ENCODE results near the gene CD36. TPM values are rescaled to one million over a fixed set of nuclear protein-coding genes. Genes with fewer than 3 reads are reported as not detected.
A peak's percentile ranks its signal among the peaks of the same experiment; 100 is the strongest.

Gene CD36
- total and polyA plus RNA-seq, 2 experiments from 2014 or later: 0.53 TPM; not detected in 1

- TF ChIP-seq EZH2phosphoT487 (IDR thresholded peaks at IDR 0.05; ENCODE audit: insufficient read depth, low read depth): no peak
- TF ChIP-seq EZH2 (IDR thresholded peaks at IDR 0.05; ENCODE audit: insufficient read depth, poor library complexity, severe bottlenecking): no peak
- Histone ChIP-seq H4K20me1 (ENCODE audit: insufficient read depth) (no peaks in the 10 kb centered on the region), H3F3A (ENCODE audit: insufficient read depth) (no peaks in the 10 kb centered on the region; the same call in 1 of the 2 replicates), H3K9ac (no peak overlapping the region), H3K27me3 (replicated peaks; ENCODE audit: insufficient read depth) (no peaks in the 10 kb centered on the region), H3K9me2 (ENCODE audit: insufficient read depth) (no peaks in the 10 kb centered on the region), H3K4me1 (ENCODE audit: insufficient read depth) (no peaks in the 10 kb centered on the region), H3K27ac (no peak overlapping the region), H3K36me3 (ENCODE audit: low read depth) (no peaks in the 10 kb centered on the region), H3K9me3 (ENCODE audit: low read depth) (no peaks in the 10 kb centered on the region), H3K4me3 (no peak overlapping the region), H2AFZ (no peak overlapping the region), H3K4me2 (ENCODE audit: unreplicated experiment) (no peak overlapping the region), H3K79me2 (ENCODE audit: insufficient read depth) (no peaks in the 10 kb centered on the region)
- WGBS, 2 experiments (ENCODE audit: low coverage in 1 of 2, low lambda C conversion rate in 2 of 2, missing lambda C conversion rate in 2 of 2): 100% methylated on average over 1 of the region's 1 CpG
- DNase-seq: peak; percentile 25
- in situ Hi-C loops (cut with MboI): no loop called here
Measured at GRCh38 chr7:80677629-80678028, 39.2 kb downstream of the CD36 start.

DNA sequence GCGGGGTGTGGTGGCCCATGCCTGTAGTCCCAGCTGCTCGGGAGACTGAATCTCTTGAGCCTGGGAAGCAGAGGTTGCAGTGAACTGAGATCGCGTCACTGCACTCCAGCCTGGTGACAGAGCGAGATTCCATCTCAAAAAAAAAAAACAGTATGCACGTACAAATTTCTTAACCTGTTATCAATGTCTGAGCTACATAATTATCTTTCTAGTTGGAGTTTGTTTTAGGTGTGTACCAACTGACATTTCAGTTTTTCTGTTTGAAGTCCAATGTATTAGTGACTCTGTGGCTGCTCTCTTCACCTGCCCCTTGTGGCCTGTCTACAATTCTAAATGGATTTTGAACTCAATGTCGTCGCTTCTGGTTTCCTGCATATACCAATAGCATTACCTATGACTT, 40.3 kb downstream of the CD36 start:
- Histone ChIP-seq H3K27me3 (replicated peaks; ENCODE audit: insufficient read depth) (no peaks in the 10 kb centered on the region), H2AFZ (no peak overlapping the region), H3F3A (ENCODE audit: insufficient read depth) (no peaks in the 10 kb centered on the region; the same call in 1 of the 2 replicates), H3K27ac (no peak overlapping the region), H3K36me3 (ENCODE audit: low read depth) (no peaks in the 10 kb centered on the region), H3K4me3 (no peak overlapping the region), H3K79me2 (ENCODE audit: insufficient read depth) (no peaks in the 10 kb centered on the region), H3K9me2 (ENCODE audit: insufficient read depth) (no peaks in the 10 kb centered on the region), H4K20me1 (ENCODE audit: insufficient read depth) (no peaks in the 10 kb centered on the region), H3K9ac (no peak overlapping the region), H3K4me2 (ENCODE audit: unreplicated experiment) (no peak overlapping the region), H3K4me1 (ENCODE audit: insufficient read depth) (no peaks in the 10 kb centered on the region), H3K9me3 (ENCODE audit: low read depth) (no peaks in the 10 kb centered on the region)
- no peak for DNase-seq
- WGBS, 2 experiments (ENCODE audit: low coverage in 1 of 2, low lambda C conversion rate in 2 of 2, missing lambda C conversion rate in 2 of 2): 95 to 99% methylated on average over 8 of the region's 8 CpGs
- in situ Hi-C loops (cut with MboI): no loop called here
- TF ChIP-seq EZH2 (IDR thresholded peaks at IDR 0.05; ENCODE audit: insufficient read depth, poor library complexity, severe bottlenecking): no peak
- TF ChIP-seq EZH2phosphoT487 (IDR thresholded peaks at IDR 0.05; ENCODE audit: insufficient read depth, low read depth): no peak

DNA sequence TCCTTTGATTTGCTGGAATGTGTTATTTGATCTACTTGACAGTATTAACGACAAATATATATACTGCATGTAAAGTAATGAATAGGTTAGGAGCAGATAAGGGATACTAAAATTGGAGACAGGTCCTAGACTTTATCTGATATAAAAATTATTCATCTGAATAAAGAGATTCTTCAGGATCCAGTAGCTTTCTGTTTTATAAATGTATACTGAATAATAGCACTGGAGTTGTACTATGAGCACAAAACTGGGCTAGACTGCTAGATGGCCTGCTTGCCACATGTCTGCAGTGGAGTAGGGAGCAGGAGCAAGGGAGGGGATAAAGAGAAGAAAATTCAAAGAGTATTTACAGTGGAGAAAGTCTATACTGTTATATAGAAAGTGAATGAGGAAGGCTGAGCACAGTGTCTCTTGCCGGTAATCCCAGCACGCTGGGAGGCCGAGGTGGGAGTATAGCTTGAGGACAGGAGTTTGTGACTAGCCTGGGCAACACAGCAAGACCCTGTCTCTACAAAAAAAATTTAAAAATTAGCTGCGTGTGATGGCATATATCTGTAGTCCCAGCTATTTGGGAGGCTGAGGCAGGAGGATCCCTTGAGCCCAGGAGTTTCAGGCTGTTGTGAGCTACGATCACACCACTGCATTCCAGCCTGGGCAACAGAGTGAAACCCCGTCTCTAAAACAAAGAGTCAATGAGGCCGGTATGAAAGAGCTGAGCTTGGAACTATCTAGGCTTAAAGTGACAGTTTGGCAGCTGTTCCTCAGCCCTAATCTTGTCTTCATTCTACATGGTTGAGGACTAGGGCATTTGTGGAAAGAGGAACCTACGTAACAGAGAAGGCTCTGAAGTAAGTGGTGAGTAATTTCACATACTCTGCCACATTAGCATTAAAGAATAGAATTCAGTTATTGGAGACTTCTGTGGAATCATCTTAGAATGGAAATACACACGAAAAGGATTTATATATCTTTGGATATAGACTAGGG, 41.8 kb downstream of the CD36 start:
- H3K4me1 ChIP-seq (ENCODE audit: insufficient read depth): no peaks in the 10 kb centered on the region
- no peaks in the 10 kb centered on the region for H3K27me3 ChIP-seq (replicated peaks; ENCODE audit: insufficient read depth)
- no peak overlapping the region for H3K4me2 ChIP-seq (ENCODE audit: unreplicated experiment)
- no peaks in the 10 kb centered on the region for H4K20me1 ChIP-seq (ENCODE audit: insufficient read depth)
- no peaks in the 10 kb centered on the region for H3K9me2 ChIP-seq (ENCODE audit: insufficient read depth)
- H3F3A ChIP-seq (ENCODE audit: insufficient read depth): no peaks in the 10 kb centered on the region; the same call in 1 of the 2 replicates
- no peak overlapping the region for H3K27ac ChIP-seq
- 85 to 86% methylated on average over 10 of the region's 10 CpGs for WGBS, 2 experiments (ENCODE audit: low coverage in 1 of 2, low lambda C conversion rate in 2 of 2, missing lambda C conversion rate in 2 of 2)
- no peak overlapping the region for H3K9ac ChIP-seq
- no peaks in the 10 kb centered on the region for H3K9me3 ChIP-seq (ENCODE audit: low read depth)
- no peaks in the 10 kb centered on the region for H3K79me2 ChIP-seq (ENCODE audit: insufficient read depth)
- no peak for TF ChIP-seq EZH2 (IDR thresholded peaks at IDR 0.05; ENCODE audit: insufficient read depth, poor library complexity, severe bottlenecking)
- TF ChIP-seq EZH2phosphoT487 (IDR thresholded peaks at IDR 0.05; ENCODE audit: insufficient read depth, low read depth): no peak
- no peak for DNase-seq
- in situ Hi-C loops (cut with MboI): no loop called here
- no peak overlapping the region for H2AFZ ChIP-seq
- no peak overlapping the region for H3K4me3 ChIP-seq
- H3K36me3 ChIP-seq (ENCODE audit: low read depth): no peaks in the 10 kb centered on the region

GRCh38 chr7:80681272-80681885, 42.9 kb downstream of the CD36 start:
- Histone ChIP-seq H3K27me3 (replicated peaks; ENCODE audit: insufficient read depth) (no peaks in the 10 kb centered on the region), H3K9me3 (ENCODE audit: low read depth) (no peaks in the 10 kb centered on the region), H3K4me1 (ENCODE audit: insufficient read depth) (peaks cover 2% of the 10 kb centered on the region; the same call in 1 of the 2 replicates), H3F3A (ENCODE audit: insufficient read depth) (peaks cover 2% of the 10 kb centered on the region; the same call in 1 of the 2 replicates), H3K9me2 (ENCODE audit: insufficient read depth) (no peaks in the 10 kb centered on the region), H2AFZ (no peak overlapping the region), H4K20me1 (ENCODE audit: insufficient read depth) (no peaks in the 10 kb centered on the region), H3K27ac (no peak overlapping the region), H3K79me2 (ENCODE audit: insufficient read depth) (no peaks in the 10 kb centered on the region), H3K9ac (no peak overlapping the region), H3K4me3 (no peak overlapping the region), H3K36me3 (ENCODE audit: low read depth) (no peaks in the 10 kb centered on the region), H3K4me2 (ENCODE audit: unreplicated experiment) (no peak overlapping the region)
- TF ChIP-seq EZH2 (IDR thresholded peaks at IDR 0.05; ENCODE audit: insufficient read depth, poor library complexity, severe bottlenecking) (no peak), EZH2phosphoT487 (IDR thresholded peaks at IDR 0.05; ENCODE audit: insufficient read depth, low read depth) (no peak)
- peak; percentile 65 for DNase-seq
- in situ Hi-C loops (cut with MboI): no loop called here

Measured in GM23248 (cell line).